Mesodermal cell (in vitro differentiated cells): ENCODE data around the gene ZCCHC14.
"Not testable (repeated sequence)": the region's sequence is repeated elsewhere in the genome, so short reads cannot be mapped to it uniquely, and the experiment has no call there.

Experiments
- H3K27ac ChIP-seq: 2 replicates; pipeline ENCODE4 v1.7.0; 2013; ENCODE audit warnings: mild to moderate bottlenecking, low read depth, low read length, moderate library complexity; ENCODE audit not compliant: severe bottlenecking
- H3K36me3 ChIP-seq: 2 replicates; pipeline ENCODE4 v1.7.1; 2013; ENCODE audit warnings: mild to moderate bottlenecking, low read length, moderate library complexity; ENCODE audit not compliant: control insufficient read depth, insufficient read depth
- H3K4me1 ChIP-seq: one replicate; pipeline ENCODE4 v1.7.1; 2013; ENCODE audit warnings: mild to moderate bottlenecking, low read length; ENCODE audit not compliant: insufficient read depth, control insufficient read depth, poor library complexity, severe bottlenecking
- H3K4me3 ChIP-seq: 2 replicates; pipeline ENCODE4 v1.7.0; 2013; ENCODE audit warnings: low read length, control low read depth, mild to moderate bottlenecking; ENCODE audit not compliant: insufficient read depth, poor library complexity, severe bottlenecking; ENCODE audit errors: extremely low read depth
- H3K9me3 ChIP-seq: 2 replicates; pipeline ENCODE4 v1.7.1; 2013; ENCODE audit warnings: mild to moderate bottlenecking, low read length, moderate library complexity; ENCODE audit not compliant: control insufficient read depth
- WGBS, 2 experiments: methylation state at CpG; one replicate each; pipeline ENCODE4 v1.1.5; 2013; ENCODE audit warnings: missing lambda C conversion rate in 2 of 2; ENCODE audit not compliant: insufficient coverage in 2 of 2; 5-methylcytosine and 5-hydroxymethylcytosine counted together

ZCCHC14 gene

GRCh38 chr16:87477209-87477981, 15.4 kb downstream of the ZCCHC14 start:
- not testable (repeated sequence) for H3K36me3 ChIP-seq, H3K27ac ChIP-seq, H3K9me3 ChIP-seq, H3K4me1 ChIP-seq, H3K4me3 ChIP-seq
- WGBS, 2 experiments: 93 to 98% methylated on average over 14 to 27 of the region's 30 CpGs

- Histone ChIP-seq H3K4me1 (peaks cover 24% of the 10 kb centered on the region), H3K27ac (peak overlapping the region; percentile 23), H3K36me3 (no peaks in the 10 kb centered on the region), H3K9me3 (no peaks in the 10 kb centered on the region), H3K4me3 (no peak overlapping the region)
- WGBS, 2 experiments: 90 to 94% methylated on average over 4 to 5 of the region's 7 CpGs
Observed at GRCh38 chr16:87474566-87474996, 18.2 kb downstream of the ZCCHC14 start.

GRCh38 chr16:87474017-87474416, 18.8 kb downstream of the ZCCHC14 start:
- H3K4me3 ChIP-seq: no peak overlapping the region
- no peaks in the 10 kb centered on the region for H3K36me3 ChIP-seq
- no peaks in the 10 kb centered on the region for H3K9me3 ChIP-seq
- peaks cover 24% of the 10 kb centered on the region for H3K4me1 ChIP-seq
- H3K27ac ChIP-seq: no peak overlapping the region
- 89 to 97% methylated on average over 3 to 4 of the region's 4 CpGs for WGBS, 2 experiments

GRCh38 chr16:87472935-87473334, 19.9 kb downstream of the ZCCHC14 start:
- H3K36me3 ChIP-seq: no peaks in the 10 kb centered on the region
- peaks cover 24% of the 10 kb centered on the region for H3K4me1 ChIP-seq
- H3K9me3 ChIP-seq: no peaks in the 10 kb centered on the region
- no peak overlapping the region for H3K4me3 ChIP-seq
- no peak overlapping the region for H3K27ac ChIP-seq
- WGBS, 2 experiments: 100% methylated on average over 1 of the region's 6 CpGs

GRCh38 chr16:87472142-87472778, 20.6 kb downstream of the ZCCHC14 start:
- H3K27ac ChIP-seq: no peak overlapping the region
- peaks cover 24% of the 10 kb centered on the region for H3K4me1 ChIP-seq
- no peaks in the 10 kb centered on the region for H3K36me3 ChIP-seq
- no peaks in the 10 kb centered on the region for H3K9me3 ChIP-seq
- 92 to 94% methylated on average over 15 to 19 of the region's 22 CpGs for WGBS, 2 experiments
- H3K4me3 ChIP-seq: no peak overlapping the region

- H3K9me3 ChIP-seq: no peaks in the 10 kb centered on the region
- H3K36me3 ChIP-seq: no peaks in the 10 kb centered on the region
- no peak overlapping the region for H3K4me3 ChIP-seq
- WGBS, 2 experiments: 81 to 89% methylated on average over 8 of the region's 13 CpGs
- peaks cover 24% of the 10 kb centered on the region for H3K4me1 ChIP-seq
- H3K27ac ChIP-seq: no peak overlapping the region
Observed at GRCh38 chr16:87471278-87472141, 21.3 kb downstream of the ZCCHC14 start.

GRCh38 chr16:87470332-87470731, 22.5 kb downstream of the ZCCHC14 start:
- Histone ChIP-seq H3K4me1 (peaks cover 35% of the 10 kb centered on the region), H3K27ac (no peak overlapping the region), H3K9me3 (no peaks in the 10 kb centered on the region), H3K4me3 (no peak overlapping the region), H3K36me3 (no peaks in the 10 kb centered on the region)
- 80% methylated on average over 1 of the region's 3 CpGs; no CpG with 5 or more reads in 1 of the 2 experiments for WGBS, 2 experiments

GRCh38 chr16:87469169-87469568, 23.7 kb downstream of the ZCCHC14 start:
- Histone ChIP-seq H3K4me1 (peaks cover 40% of the 10 kb centered on the region), H3K4me3 (no peak overlapping the region), H3K36me3 (no peaks in the 10 kb centered on the region), H3K9me3 (no peaks in the 10 kb centered on the region), H3K27ac (no peak overlapping the region)
- 90 to 95% methylated on average over 9 to 11 of the region's 11 CpGs for WGBS, 2 experiments

- H3K9me3 ChIP-seq: no peaks in the 10 kb centered on the region
- no peak overlapping the region for H3K4me3 ChIP-seq
- peaks cover 45% of the 10 kb centered on the region for H3K4me1 ChIP-seq
- 94 to 97% methylated on average over 7 to 8 of the region's 8 CpGs for WGBS, 2 experiments
- no peaks in the 10 kb centered on the region for H3K36me3 ChIP-seq
- no peak overlapping the region for H3K27ac ChIP-seq
Observed at GRCh38 chr16:87468550-87468949, 24.3 kb downstream of the ZCCHC14 start.

- WGBS, 2 experiments: 100% methylated on average over 1 to 3 of the region's 8 CpGs
Observed at GRCh38 chr16:87466975-87467501, 25.8 kb downstream of the ZCCHC14 start.

More at GRCh38 chr16:87466975-87467501, 25.8 kb downstream of the ZCCHC14 start:
- peaks cover 45% of the 10 kb centered on the region for H3K4me1 ChIP-seq
- no peak overlapping the region for H3K4me3 ChIP-seq
- H3K9me3 ChIP-seq: no peaks in the 10 kb centered on the region
- no peaks in the 10 kb centered on the region for H3K36me3 ChIP-seq
- H3K27ac ChIP-seq: no peak overlapping the region
